Right cardiac atrium (tissue), 5 donors: Measurements from ENCODE around the gene ANKMY1. TPM values are rescaled to one million over a fixed set of nuclear protein-coding genes. Genes with fewer than 3 reads are reported as not detected.

ENCODE experiments used
- ATAC-seq, 2 donors: fragments of 200-7000 bp; cut with Tn5 transposase; one replicate each; pipeline versions ENCODE4 v1.8.0 to v1.9.1; 2020; ENCODE audit warnings: moderate library complexity in 2 of 2, mild to moderate bottlenecking in 1 of 2
- DNase-seq, 3 donors: peaks; one replicate each; pipeline ENCODE4 v3.0.0-alpha.2; 2020
- H3K27ac ChIP-seq: one replicate; pipeline ENCODE4 v1.5.1; 2013; ENCODE audit warnings: mild to moderate bottlenecking, low read length, control low read depth, moderate library complexity
- H3K27me3 ChIP-seq: one replicate; pipeline ENCODE4 v1.6.1; 2013; ENCODE audit not compliant: control insufficient read depth, insufficient read depth
- H3K4me1 ChIP-seq: one replicate; pipeline ENCODE4 v1.6.1; 2013; ENCODE audit warnings: low read length; ENCODE audit not compliant: control insufficient read depth, insufficient read depth
- H3K4me3 ChIP-seq: one replicate; pipeline ENCODE4 v1.5.1; 2013; ENCODE audit warnings: low read length, control low read depth
- H3K9me3 ChIP-seq: one replicate; pipeline ENCODE4 v1.6.1; 2013; ENCODE audit warnings: low read length; ENCODE audit not compliant: control insufficient read depth
- WGBS: extraction: QIAGEN DNeasy Blood & Tissue Kit; methylation state at CpG from one replicate; pipeline ENCODE4 v1.1.7; 2013; 5-methylcytosine and 5-hydroxymethylcytosine counted together
- intact Hi-C, 4 donors: fragments of 100-400 bp; cut with DNase I; formaldehyde crosslinking; loops; one replicate each; pipeline versions ENCODE4 v1.11.0 to v1.14.0; 2022 to 2023
- polyA plus RNA-seq: library from polyadenylated mRNA; stranded (reverse); fragments of 200-250 nt; gene quantifications from one replicate; pipeline ENCODE4 v1.2.3, GENCODE V29; 2013
- total RNA-seq, 4 donors: library from RNA; stranded (reverse); fragmentation: NEBNext Ultra II Directional; extraction: Animal tissue kit (Norgen Biotek cat#: 25700); gene quantifications; one replicate each; pipeline ENCODE4 v1.2.1, GENCODE V29; 2021
- donor health status: healthy with polysubstance abuse.
- donor health status: DM: no; HTN: yes; CAD: no.
- donor health status: DM: no; HTN: no; CAD: no.
- donor health status: DM: no; HTN: yes; CAD: no; lungs with severe emphysema.
- donor health status: DM: yes; HTN: yes; CAD: no.

ANKMY1 gene
- total and polyA plus RNA-seq, 5 donors: 3.5 to 8.0 (median 7.6) TPM

GRCh38 chr2:240593703-240594451 is 36.1 kb upstream of the ANKMY1 start:
- DNase-seq (peak; percentile 20 to 83 (median 79)), ATAC-seq (peak; percentile 43 to 53)
- Histone ChIP-seq H3K27ac (peak overlapping the region; percentile 27), H3K9me3 (no peaks in the 10 kb centered on the region), H3K4me1 (no peaks in the 10 kb centered on the region), H3K27me3 (no peaks in the 10 kb centered on the region), H3K4me3 (no peak overlapping the region)
- intact Hi-C loops: no loop called here
- WGBS: 63% methylated on average over 19 of the region's 19 CpGs

- H3K4me1 ChIP-seq: no peaks in the 10 kb centered on the region
- no peak overlapping the region for H3K4me3 ChIP-seq
- peak; percentile 17 to 76 (median 60) for DNase-seq
- 84% methylated on average over 20 of the region's 20 CpGs for WGBS
- intact Hi-C loops: no loop called here
- H3K9me3 ChIP-seq: no peaks in the 10 kb centered on the region
- peak in 1 of 2 donors; percentile 5 for ATAC-seq
- peak overlapping the region; percentile 4 for H3K27ac ChIP-seq
- no peaks in the 10 kb centered on the region for H3K27me3 ChIP-seq
Measured at GRCh38 chr2:240593026-240593702, 35.4 kb upstream of the ANKMY1 start.

- ATAC-seq: no peak
- intact Hi-C loops: no loop called here
- H3K27me3 ChIP-seq: no peaks in the 10 kb centered on the region
Measured at GRCh38 chr2:240591784-240592183, 34.0 kb upstream of the ANKMY1 start.

GRCh38 chr2:240591226-240591625 is 33.4 kb upstream of the ANKMY1 start:
- DNase-seq (peak in 1 of 3 donors; percentile 8), ATAC-seq (no peak)
- H3K4me3 ChIP-seq: no peak overlapping the region
- WGBS: 83% methylated on average over 6 of the region's 6 CpGs
- peaks cover 6% of the 10 kb centered on the region for H3K4me1 ChIP-seq
- no peaks in the 10 kb centered on the region for H3K27me3 ChIP-seq
- intact Hi-C loops: no loop called here
- no peak overlapping the region for H3K27ac ChIP-seq
- H3K9me3 ChIP-seq: no peaks in the 10 kb centered on the region

More at GRCh38 chr2:240591784-240592183, 34.0 kb upstream of the ANKMY1 start:
- H3K9me3 ChIP-seq: no peaks in the 10 kb centered on the region
- no peak overlapping the region for H3K4me3 ChIP-seq
- no peak overlapping the region for H3K27ac ChIP-seq
- WGBS: 94% methylated on average over 13 of the region's 13 CpGs
- peak in 1 of 3 donors; percentile 26 for DNase-seq
- H3K4me1 ChIP-seq: peaks cover 6% of the 10 kb centered on the region

- no peak overlapping the region for H3K4me3 ChIP-seq
- no peak overlapping the region for H3K27ac ChIP-seq
- WGBS: 95% methylated on average over 21 of the region's 21 CpGs
- peaks cover 6% of the 10 kb centered on the region for H3K4me1 ChIP-seq
- DNase-seq (peak; percentile 15 to 53 (median 38)), ATAC-seq (no peak)
- H3K27me3 ChIP-seq: no peaks in the 10 kb centered on the region
- H3K9me3 ChIP-seq: no peaks in the 10 kb centered on the region
- intact Hi-C loops: no loop called here
Measured at GRCh38 chr2:240590681-240591111, 32.9 kb upstream of the ANKMY1 start.

- 75% methylated on average over 16 of the region's 16 CpGs for WGBS
- intact Hi-C loops: no loop called here
- Histone ChIP-seq H3K4me1 (peaks cover 9% of the 10 kb centered on the region), H3K4me3 (no peak overlapping the region), H3K9me3 (no peaks in the 10 kb centered on the region), H3K27me3 (no peaks in the 10 kb centered on the region), H3K27ac (no peak overlapping the region)
- peak in 2 of 3 donors; percentile 8 to 41 for DNase-seq
- no peak for ATAC-seq
Measured at GRCh38 chr2:240589850-240590525, 32.2 kb upstream of the ANKMY1 start.

- H3K4me1 ChIP-seq: peaks cover 15% of the 10 kb centered on the region
- no peak overlapping the region for H3K27ac ChIP-seq
- no peaks in the 10 kb centered on the region for H3K9me3 ChIP-seq
- no peak overlapping the region for H3K4me3 ChIP-seq
- WGBS: 87% methylated on average over 14 of the region's 14 CpGs
- DNase-seq (peak; percentile 3 to 28 (median 26)), ATAC-seq (no peak)
- intact Hi-C loops: no loop called here
- H3K27me3 ChIP-seq: no peaks in the 10 kb centered on the region
Measured at GRCh38 chr2:240589375-240589774, 31.6 kb upstream of the ANKMY1 start.

GRCh38 chr2:240588669-240589068 is 30.9 kb upstream of the ANKMY1 start:
- no peak for ATAC-seq
- H3K4me1 ChIP-seq: peaks cover 15% of the 10 kb centered on the region
- no peaks in the 10 kb centered on the region for H3K27me3 ChIP-seq
- WGBS: 85% methylated on average over 4 of the region's 4 CpGs
- H3K27ac ChIP-seq: no peak overlapping the region
- H3K4me3 ChIP-seq: no peak overlapping the region
- no peaks in the 10 kb centered on the region for H3K9me3 ChIP-seq
- peak in 1 of 3 donors; percentile 9 for DNase-seq
- intact Hi-C loops: no loop called here

- WGBS: 81% methylated on average over 10 of the region's 10 CpGs
- no peak for ATAC-seq
Measured at GRCh38 chr2:240588006-240588655, 30.3 kb upstream of the ANKMY1 start.

GRCh38 chr2:240586919-240587800 is 29.4 kb upstream of the ANKMY1 start:
- Histone ChIP-seq H3K27ac (peak overlapping the region; percentile 28), H3K9me3 (no peaks in the 10 kb centered on the region), H3K27me3 (no peaks in the 10 kb centered on the region), H3K4me1 (peaks cover 15% of the 10 kb centered on the region), H3K4me3 (peak overlapping the region; percentile 79)
- ATAC-seq: peak in 1 of 2 donors; percentile 23
- 3% methylated on average over 62 of the region's 62 CpGs for WGBS
- intact Hi-C loops: no loop called here
- DNase-seq: peak in 1 of 3 donors; percentile 38

More at GRCh38 chr2:240588006-240588655, 30.3 kb upstream of the ANKMY1 start:
- Histone ChIP-seq H3K4me1 (peaks cover 15% of the 10 kb centered on the region), H3K27ac (no peak overlapping the region), H3K9me3 (no peaks in the 10 kb centered on the region), H3K27me3 (no peaks in the 10 kb centered on the region), H3K4me3 (no peak overlapping the region)
- intact Hi-C loops: no loop called here
- peak in 2 of 3 donors; percentile 11 to 12 for DNase-seq
